H1 (cell line): ENCODE data around the gene ABCF3. TPM values are rescaled to one million over a fixed set of nuclear protein-coding genes. Genes with fewer than 3 reads are reported as not detected.

ENCODE experiments used
- CTCF ChIA-PET: fragments of 300-600 bp; sonication (Branson Sonifier 250); formaldehyde crosslinking; loops from one replicate; lab custom pipeline; 2021; ENCODE audit not compliant: partially characterized antibody; lab: Charles Lee
- POLR2A ChIA-PET: fragments of 300-600 bp; sonication (Branson Sonifier 250); formaldehyde crosslinking; loops from one replicate; lab custom pipeline; 2021; ENCODE audit warnings: inconsistent platforms; ENCODE audit not compliant: partially characterized antibody; lab: Charles Lee
- DNase-seq, 2 experiments: peaks; one replicate each; pipeline versions ENCODE4 v3.0.0 to v3.0.0-alpha.2; 2010 to 2022; ENCODE audit warnings: low spot score in 2 of 2, low read depth in 1 of 2, mixed read lengths in 1 of 2
- FAIRE-seq: peaks from 2 replicates; lab custom pipeline; 2011; peaks lifted over from hg19 to GRCh38; lab: Jason Lieb, UNC
- H2AFZ ChIP-seq: 2 replicates; pipeline ENCODE4 v1.8.1; 2012; ENCODE audit warnings: low read length, inconsistent platforms
- H2AK5ac ChIP-seq: 2 replicates; pipeline ENCODE4 v1.6.1; 2013; ENCODE audit warnings: low read depth, low read length
- H2BK120ac ChIP-seq: replicated peaks from 2 replicates; pipeline ENCODE3; 2013; ENCODE audit warnings: low read depth, low read length, inconsistent platforms
- H2BK12ac ChIP-seq: 2 replicates; pipeline ENCODE4 v1.6.1; 2013; ENCODE audit warnings: low read depth, low read length
- H2BK15ac ChIP-seq: 2 replicates; pipeline ENCODE4 v1.6.1; 2013; ENCODE audit warnings: low read length
- H2BK20ac ChIP-seq: 2 replicates; pipeline ENCODE4 v1.6.1; 2013; ENCODE audit warnings: low read length
- H2BK5ac ChIP-seq: 2 replicates; pipeline ENCODE4 v1.6.1; 2013; ENCODE audit warnings: low read depth, low read length
- H3K14ac ChIP-seq: 2 replicates; pipeline ENCODE4 v1.6.1; 2013; ENCODE audit warnings: inconsistent platforms; ENCODE audit not compliant: insufficient read length
- H3K18ac ChIP-seq: 2 replicates; pipeline ENCODE4 v1.6.1; 2013; ENCODE audit warnings: low read length; ENCODE audit errors: extremely low read depth
- H3K23ac ChIP-seq: 2 replicates; pipeline ENCODE4 v1.6.1; 2013; ENCODE audit warnings: inconsistent platforms; ENCODE audit not compliant: insufficient read length
- H3K23me2 ChIP-seq: 2 replicates; pipeline ENCODE4 v1.6.1; 2013; ENCODE audit warnings: low read depth, low read length
- H3K27ac ChIP-seq: 2 replicates; pipeline ENCODE4 v1.6.1; 2011; ENCODE audit warnings: low read depth, low read length, inconsistent platforms
- H3K27me3 ChIP-seq, 4 experiments: replicated peaks in 1 of 4; 1 replicate in 1 of 4; 2 replicates in 3 of 4; pipeline versions ENCODE4 v1.6.1 to v1.8.1; 2011 to 2013; ENCODE audit warnings: low read length in 3 of 4, mild to moderate bottlenecking in 3 of 4, inconsistent platforms in 2 of 4, mixed read lengths in 2 of 4, moderate library complexity in 1 of 4; ENCODE audit not compliant: control insufficient read depth in 3 of 4, insufficient read depth in 3 of 4; ENCODE audit errors: extremely low read depth in 1 of 4
- H3K36me3 ChIP-seq, 4 experiments: 2 replicates each; pipeline versions ENCODE4 v1.6.1 to v1.8.1; 2011 to 2013; ENCODE audit warnings: mild to moderate bottlenecking in 4 of 4, low read length in 3 of 4, moderate library complexity in 2 of 4, control low read depth in 1 of 4, inconsistent platforms in 1 of 4; ENCODE audit not compliant: insufficient read depth in 4 of 4, control insufficient read depth in 2 of 4
- H3K4ac ChIP-seq: replicated peaks from 2 replicates; pipeline ENCODE3; 2013; ENCODE audit warnings: low read length, low read depth, mixed read lengths, inconsistent platforms; ENCODE audit not compliant: insufficient read length
- H3K4me1 ChIP-seq, 4 experiments: replicated peaks in 1 of 4; 1 replicate in 1 of 4; 2 replicates in 3 of 4; pipeline versions ENCODE4 v1.6.1 to v1.8.1; 2011 to 2013; ENCODE audit warnings: low read length in 3 of 4, inconsistent platforms in 2 of 4, mixed read lengths in 1 of 4; ENCODE audit not compliant: insufficient read depth in 4 of 4, control insufficient read depth in 3 of 4
- H3K4me2 ChIP-seq, 2 experiments: 2 replicates each; pipeline versions ENCODE4 v1.6.1 to v1.8.1; 2011 to 2013; ENCODE audit warnings: low read depth in 2 of 2, low read length in 2 of 2, control low read depth in 1 of 2, inconsistent platforms in 1 of 2, mild to moderate bottlenecking in 1 of 2; ENCODE audit not compliant: insufficient read depth in 1 of 2
- H3K4me3 ChIP-seq, 4 experiments: fragments of 200-600, 300-600 bp in 1 of 4; sonication (generic), shearing (Covaris generic), sonication (Bioruptor Twin) in 1 of 4; 2 replicates each; pipeline versions ENCODE4 v1.5.1 to v1.8.1; 2011 to 2016; ENCODE audit warnings: low read length in 4 of 4, low read depth in 3 of 4, control low read depth in 2 of 4, inconsistent platforms in 2 of 4, mild to moderate bottlenecking in 2 of 4, mixed read lengths in 1 of 4, moderate library complexity in 1 of 4; ENCODE audit not compliant: insufficient read depth in 2 of 4; ENCODE audit errors: extremely low read depth in 1 of 4
- H3K56ac ChIP-seq: replicated peaks from 2 replicates; pipeline ENCODE3; 2013; ENCODE audit warnings: low read depth, mild to moderate bottlenecking, mixed read lengths, low read length, inconsistent platforms; ENCODE audit not compliant: insufficient read length
- H3K79me1 ChIP-seq: 2 replicates; pipeline ENCODE4 v1.6.1; 2013; ENCODE audit warnings: low read depth, low read length, control low read depth
- H3K79me2 ChIP-seq, 2 experiments: 2 replicates each; pipeline versions ENCODE4 v1.6.1 to v1.8.1; 2012 to 2013; ENCODE audit warnings: low read length in 2 of 2, mild to moderate bottlenecking in 2 of 2, inconsistent platforms in 1 of 2; ENCODE audit not compliant: insufficient read depth in 2 of 2, control insufficient read depth in 1 of 2
- H3K9ac ChIP-seq, 4 experiments: replicated peaks in 1 of 4; 1 replicate in 1 of 4; 2 replicates in 3 of 4; pipeline versions ENCODE4 v1.6.1 to v1.8.1; 2011 to 2013; ENCODE audit warnings: low read depth in 3 of 4, low read length in 3 of 4, control low read depth in 2 of 4, mild to moderate bottlenecking in 2 of 4, moderate library complexity in 2 of 4, inconsistent platforms in 1 of 4; ENCODE audit errors: extremely low read depth in 1 of 4
- H3K9me3 ChIP-seq, 2 experiments: 2 replicates each; pipeline versions ENCODE4 v1.6.1 to v1.8.1; 2012 to 2013; ENCODE audit warnings: mild to moderate bottlenecking in 2 of 2, moderate library complexity in 2 of 2, control low read depth in 1 of 2, inconsistent platforms in 1 of 2, low read depth in 1 of 2, low read length in 1 of 2, mixed read lengths in 1 of 2; ENCODE audit not compliant: insufficient read depth in 2 of 2
- H4K20me1 ChIP-seq, 2 experiments: replicated peaks in 1 of 2; 2 replicates each; pipeline versions ENCODE3 to v1.8.1; 2011 to 2013; ENCODE audit warnings: inconsistent platforms in 2 of 2, low read length in 2 of 2, mild to moderate bottlenecking in 1 of 2; ENCODE audit not compliant: insufficient read depth in 2 of 2, control insufficient read depth in 1 of 2
- H4K5ac ChIP-seq: 2 replicates; pipeline ENCODE4 v1.6.1; 2013; ENCODE audit warnings: low read length, low read depth, mixed read lengths, inconsistent platforms; ENCODE audit not compliant: insufficient read length
- H4K8ac ChIP-seq: 2 replicates; pipeline ENCODE4 v1.8.0; 2013; ENCODE audit warnings: mild to moderate bottlenecking, moderate library complexity, low read length, inconsistent platforms; ENCODE audit not compliant: insufficient read depth; ENCODE audit errors: extremely low read depth
- H4K91ac ChIP-seq: replicated peaks from 2 replicates; pipeline ENCODE3; 2013; ENCODE audit warnings: low read length, mixed read lengths, inconsistent platforms; ENCODE audit not compliant: insufficient read length
- CTBP2 ChIP-seq: IDR thresholded peaks from 2 replicates; pipeline ENCODE4 v1.7.0; 2011; ENCODE audit warnings: borderline replicate concordance, mild to moderate bottlenecking, moderate library complexity, mixed read lengths, low read length; ENCODE audit not compliant: insufficient read depth, insufficient read length
- NANOG ChIP-seq: IDR thresholded peaks from 2 replicates; pipeline ENCODE4 v1.6.1; 2011; ENCODE audit warnings: low read length, low read depth, mild to moderate bottlenecking, inconsistent platforms; ENCODE audit not compliant: insufficient read depth, poor library complexity, severe bottlenecking
- NRF1 ChIP-seq: IDR thresholded peaks from 2 replicates; pipeline ENCODE4 v1.6.1; 2011; ENCODE audit warnings: mild to moderate bottlenecking, low read depth, low read length, improper control_type of control experiment
- POU5F1 ChIP-seq: IDR thresholded peaks from 2 replicates; pipeline ENCODE4 v1.6.1; 2011; ENCODE audit warnings: low read depth, mild to moderate bottlenecking, low read length, moderate library complexity
- RAD21 ChIP-seq, 2 experiments: IDR thresholded peaks in 1 of 2; conservative IDR thresholded peaks in 1 of 2; 2 replicates each; pipeline ENCODE4 v1.6.1; 2011; ENCODE audit warnings: low read depth in 2 of 2, low read length in 2 of 2, improper control_type of control experiment in 1 of 2, inconsistent platforms in 1 of 2, mild to moderate bottlenecking in 1 of 2, moderate library complexity in 1 of 2
- SIN3A ChIP-seq, 2 experiments: IDR thresholded peaks in 1 of 2; conservative IDR thresholded peaks in 1 of 2; 2 replicates each; pipeline ENCODE4 v1.6.1; 2011 to 2012; ENCODE audit warnings: low read length in 2 of 2, improper control_type of control experiment in 1 of 2, low read depth in 1 of 2, mild to moderate bottlenecking in 1 of 2
- SP1 ChIP-seq: IDR thresholded peaks from 2 replicates; pipeline ENCODE4 v1.6.1; 2011; ENCODE audit warnings: low read depth, low read length
- TEAD4 ChIP-seq: IDR thresholded peaks from 2 replicates; pipeline ENCODE4 v1.6.1; 2012; ENCODE audit warnings: low read depth, low read length, inconsistent platforms, mixed read lengths
- USF2 ChIP-seq: IDR thresholded peaks from 2 replicates; pipeline ENCODE4 v1.6.1; 2011; ENCODE audit warnings: low read length, improper control_type of control experiment
- YY1 ChIP-seq: IDR thresholded peaks from 2 replicates; pipeline ENCODE4 v1.6.1; 2011; ENCODE audit warnings: low read depth, mild to moderate bottlenecking, low read length
- WGBS, 2 experiments: shearing (Covaris generic) in 1 of 2; methylation state at CpG; one replicate each; pipeline versions ENCODE4 v1.1.6 to v1.1.7; 2013 to 2015; ENCODE audit warnings: low lambda C conversion rate in 2 of 2, mixed read lengths in 2 of 2, inconsistent platforms in 1 of 2, low coverage in 1 of 2, missing lambda C conversion rate in 1 of 2; ENCODE audit not compliant: insufficient replicate concordance in 2 of 2, insufficient coverage in 1 of 2, insufficient read length in 1 of 2; ENCODE audit errors: extremely low coverage in 1 of 2, missing lambda C conversion rate in 1 of 2; 5-methylcytosine and 5-hydroxymethylcytosine counted together
- polyA plus RNA-seq, 7 experiments: library from polyadenylated mRNA; depleted of rRNA in 3 of 7; stranded (reverse) in 5 of 7; unstranded in 2 of 7; fragments of >200 nt in 5 of 7; fragments of 200-250 nt in 2 of 7; gene quantifications; 1 replicate in 5 of 7; 2 replicates in 1 of 7; 4 replicates in 1 of 7; pipeline versions ENCODE4 v1.2.1 to v1.2.3, GENCODE V29; 2011 to 2013; ENCODE audit warnings: missing spikeins in 2 of 7, mixed read lengths in 2 of 7
- total RNA-seq: library from RNA; stranded (reverse); fragmentation: NEBNext Ultra II Directional; extraction: Animal tissue kit (Norgen Biotek cat#: 25700); gene quantifications from 2 replicates; pipeline ENCODE4 v1.2.1, GENCODE V29; 2021
- TF ChIP-seq, protein P1 (sequence below): IDR thresholded peaks from 2 replicates; pipeline ENCODE4 v1.6.1; 2012; ENCODE audit warnings: inconsistent platforms

Gene ABCF3
- total and polyA plus RNA-seq, 2 of the 8 experiments (the other 6 are each of a cell fraction or from before 2014, with no cell fraction given) = 51.6 to 57.8 TPM

GRCh38 chr3:184145111-184145524, 40.9 kb upstream of the ABCF3 start:
- no peaks in the 10 kb centered on the region for H3K4me1 ChIP-seq
- POLR2A ChIA-PET = interaction anchor here (0.9 to 4.6 kb wide), 12 partner anchors 10 to 168 kb away, joined by 3 to 26 read pairs (median 4); partner anchors contain the start of genes ALG3 and EIF2B5
- TF ChIP-seq USF2 (no peak), RAD21 (IDR thresholded peaks at IDR 0.05 in 1 of 2, conservative IDR thresholded peaks at IDR 0.05 in 1 of 2; ENCODE audit: low read depth in 2 of 2, low read length in 2 of 2) (peak; percentile 79 to 83), SP1 (no peak), YY1 (no peak), SIN3A (conservative IDR thresholded peaks at IDR 0.05 in 1 of 2, IDR thresholded peaks at IDR 0.05 in 1 of 2; ENCODE audit: low read depth in 1 of 2, low read length in 2 of 2) (peak in 1 of 2 experiments; percentile 59; a peak in 1 of 4 replicates), POU5F1 (no peak), NRF1 (no peak), CTBP2 (no peak), NANOG (no peak), TEAD4 (no peak)
- TF ChIP-seq, protein P1, sequence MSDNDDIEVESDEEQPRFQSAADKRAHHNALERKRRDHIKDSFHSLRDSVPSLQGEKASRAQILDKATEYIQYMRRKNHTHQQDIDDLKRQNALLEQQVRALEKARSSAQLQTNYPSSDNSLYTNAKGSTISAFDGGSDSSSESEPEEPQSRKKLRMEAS = no peak

More at GRCh38 chr3:184145111-184145524, 40.9 kb upstream of the ABCF3 start:
- Histone ChIP-seq H2AFZ (no peak overlapping the region), H2BK12ac (no peak overlapping the region), H2BK20ac (no peak overlapping the region), H3K27ac (no peak overlapping the region), H3K36me3 (peaks cover 11 to 51% (median 34%) of the 10 kb centered on the region in 4 experiments), H4K8ac (no peak overlapping the region), H3K9ac (no peak overlapping the region), H3K27me3 (no peaks in the 10 kb centered on the region), H2BK5ac (no peak overlapping the region), H3K4ac (no peak overlapping the region), H3K14ac (no peak overlapping the region), H4K20me1 (peaks cover 0 to 3% of the 10 kb centered on the region in 2 experiments), H4K5ac (no peak overlapping the region), H2AK5ac (no peak overlapping the region), H3K9me3 (no peaks in the 10 kb centered on the region), H4K91ac (no peak overlapping the region), H2BK120ac (no peak overlapping the region), H3K23ac (no peak overlapping the region), H3K79me1 (peaks cover 2% of the 10 kb centered on the region; the same call in 1 of the 2 replicates), H3K4me2 (no peak overlapping the region), H3K23me2 (no peaks in the 10 kb centered on the region), H3K56ac (no peak overlapping the region), H2BK15ac (no peak overlapping the region), H3K18ac (no peak overlapping the region), H3K4me3 (no peak overlapping the region), H3K79me2 (no peaks in the 10 kb centered on the region; a peak in 1 of 4 replicates)
- 72% methylated on average over 4 of the region's 4 CpGs; no CpG with 5 or more reads in 1 of the 2 experiments for WGBS, 2 experiments
- CTCF ChIA-PET = interaction anchor here (0.7 to 3.5 kb wide), 42 partner anchors 9 to 252 kb away, joined by 3 to 28 read pairs (median 4); partner anchors contain the start of genes ABCF3, AP2M1, EEF1AKMT4 and EIF2B5
- DNase-seq (peak in 1 of 2 experiments; percentile 62), FAIRE-seq (peak; percentile 91)
